ENCODE measurements around the gene CNMD.

CNMD gene

DNA sequence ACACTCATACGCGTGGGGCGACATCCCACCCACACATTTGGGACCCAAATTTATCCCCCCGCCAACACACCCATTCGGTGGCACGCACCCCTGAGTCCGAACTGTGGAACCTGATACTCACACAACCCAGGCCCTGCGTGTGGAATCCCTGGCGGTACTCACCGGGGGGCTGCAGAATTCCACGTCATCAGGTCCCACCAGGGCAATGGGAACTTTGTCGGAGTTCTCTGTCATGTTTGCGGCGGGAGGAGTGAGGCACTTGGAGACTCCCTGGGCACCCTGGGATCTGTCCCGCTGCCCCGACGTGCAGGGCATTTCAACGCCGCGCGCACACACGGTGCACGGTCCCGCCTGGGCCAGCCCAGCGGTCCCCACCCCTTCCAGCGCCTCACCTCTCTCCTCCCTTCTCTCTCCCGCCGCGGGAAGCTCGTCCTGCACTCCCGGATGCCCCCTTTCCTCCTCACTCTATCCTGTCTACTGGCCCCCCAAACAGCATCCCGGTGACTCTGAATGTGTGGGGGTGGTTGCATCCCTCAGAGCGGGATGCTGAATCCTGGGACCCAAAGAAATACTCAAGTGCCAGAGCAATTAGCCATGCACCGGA, at the start of gene CNMD:
Gene CNMD, minus strand, starts transcription at position 353 of the 604 bp plus-strand sequence. Its CDS starts 119 bp downstream, at position 234.
- DNase-seq = no peak

DNA sequence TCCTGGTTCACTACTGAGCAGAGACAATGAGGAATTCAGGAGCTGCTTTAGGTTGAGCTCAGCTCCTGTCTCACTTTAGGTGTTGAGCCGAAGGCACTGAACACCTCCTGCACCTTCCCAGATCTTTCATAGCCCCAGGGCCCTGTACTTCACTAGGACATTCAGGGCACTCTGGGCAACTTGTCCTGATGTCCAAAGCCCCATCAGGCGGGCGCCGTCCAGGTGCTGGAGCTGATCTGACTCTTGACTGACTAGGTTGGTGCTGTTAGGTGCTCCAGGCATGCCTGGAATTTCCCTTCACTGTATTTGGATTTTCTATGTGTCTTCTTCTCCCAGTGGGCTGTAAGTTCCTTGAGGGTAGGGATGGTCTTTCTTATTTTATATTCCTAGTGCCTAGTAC, 48.4 kb upstream of the CNMD start:
- no peak for DNase-seq

DNA sequence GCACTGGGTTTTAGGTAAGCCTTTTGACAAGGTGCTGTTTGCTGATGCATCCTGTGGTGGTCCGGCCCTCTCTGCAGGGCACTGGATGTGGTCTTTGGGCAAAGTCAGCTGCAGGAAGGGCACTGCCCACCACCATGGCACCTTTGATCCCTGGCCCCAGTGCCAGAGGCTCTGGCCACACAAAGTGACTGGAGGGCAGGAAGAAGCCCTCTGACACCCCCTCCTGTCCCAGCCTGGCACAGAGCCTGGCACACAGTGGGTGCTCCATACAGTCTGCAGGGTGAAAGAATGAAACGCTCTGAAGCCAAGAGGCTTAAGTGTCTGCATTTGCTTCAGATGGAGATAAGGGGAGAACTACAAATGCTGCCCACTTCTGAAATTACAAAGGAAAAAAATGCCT, 47.6 kb upstream of the CNMD start:
- DNase-seq = no peak

- DNase-seq = no peak
These were observed 47.1 kb upstream of the CNMD start for GRCh38 chr13:52786766-52787165.

DNA sequence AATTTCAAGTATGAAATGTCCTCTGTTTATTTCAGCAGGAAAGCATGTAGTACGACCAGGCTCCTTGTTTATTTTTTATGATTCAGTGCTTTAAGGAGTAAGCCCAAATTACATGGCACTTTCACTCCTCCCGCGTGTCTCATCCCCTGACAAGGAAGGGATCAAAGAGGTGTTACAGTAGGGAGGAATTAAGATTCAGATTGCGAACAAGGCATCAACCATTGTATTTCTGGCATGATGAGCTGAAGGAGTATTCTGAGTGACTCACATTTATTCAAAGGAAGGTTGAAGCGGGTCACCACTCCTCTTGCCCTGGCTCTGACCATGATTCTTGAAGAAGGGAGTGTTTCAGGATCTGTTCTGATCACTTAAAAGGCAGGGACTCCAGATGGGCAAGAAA, 46.1 kb upstream of the CNMD start:
- DNase-seq = no peak

- DNase-seq = no peak
These were observed 45.1 kb upstream of the CNMD start for GRCh38 chr13:52784591-52785340.

GRCh38 chr13:52783943-52784342, 44.3 kb upstream of the CNMD start:
- no peak for DNase-seq

GRCh38 chr13:52782471-52783448, 43.1 kb upstream of the CNMD start:
- DNase-seq = no peak

DNA sequence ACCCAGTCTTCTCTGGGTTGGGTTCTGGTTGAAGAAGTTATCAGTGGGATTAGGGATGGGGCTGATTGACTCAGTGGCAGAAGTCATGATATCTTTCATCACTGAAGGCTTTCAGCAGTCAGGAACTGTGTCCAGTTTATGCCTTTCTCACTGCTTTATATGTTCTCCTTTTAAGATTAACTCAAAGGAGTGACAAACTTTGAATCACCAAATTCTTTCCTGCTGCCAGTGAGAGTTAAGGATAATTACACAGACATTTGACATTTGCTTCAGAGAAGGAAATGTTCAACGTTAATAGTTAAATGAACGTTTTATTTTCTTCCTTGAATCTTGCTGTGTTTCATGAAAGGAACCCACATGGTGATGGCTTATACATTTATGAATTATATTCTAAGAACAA, 41.0 kb upstream of the CNMD start:
- DNase-seq = no peak

DNA sequence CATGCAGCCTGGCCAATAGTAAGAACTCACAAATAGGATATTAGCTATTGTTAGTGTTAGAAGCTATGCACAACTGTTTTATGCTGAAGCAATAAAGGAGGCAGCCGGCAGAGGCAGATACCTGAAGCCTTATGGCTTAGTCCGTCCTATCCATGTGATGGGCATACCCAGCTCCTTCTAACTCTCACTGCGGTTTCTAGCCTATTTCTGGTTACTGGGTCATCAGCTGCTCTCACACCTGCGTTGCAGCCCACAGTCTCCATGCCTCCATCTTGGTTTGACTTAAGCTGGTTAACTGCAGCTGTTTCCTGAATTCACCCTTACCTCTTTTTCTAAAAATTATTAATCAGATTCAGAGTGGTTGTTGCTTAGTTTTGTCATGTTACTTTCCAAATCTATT, 40.5 kb upstream of the CNMD start:
- no peak for DNase-seq

DNA sequence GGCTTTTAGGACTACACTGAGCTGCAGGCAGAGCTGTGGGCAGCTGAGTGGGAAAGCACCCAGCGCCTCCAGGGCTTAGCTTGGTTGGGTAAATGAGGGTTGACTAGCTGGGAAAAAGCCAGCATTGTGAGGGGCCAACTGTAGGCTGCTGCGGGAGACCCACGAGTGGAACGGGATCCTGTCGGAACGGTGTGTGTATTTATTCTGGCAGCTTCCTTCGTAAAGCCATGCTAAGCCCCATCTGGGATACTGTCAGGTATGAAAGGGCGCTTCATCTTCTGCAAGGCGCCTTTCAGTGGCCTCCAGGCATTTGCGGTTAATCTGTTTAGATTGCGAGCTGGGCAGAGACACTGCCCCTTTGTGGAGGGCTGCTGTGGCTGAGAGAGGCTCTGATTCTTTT, 39.5 kb upstream of the CNMD start:
- no peak for DNase-seq

GRCh38 chr13:52776726-52777125, 37.1 kb upstream of the CNMD start:
- no peak for DNase-seq

DNA sequence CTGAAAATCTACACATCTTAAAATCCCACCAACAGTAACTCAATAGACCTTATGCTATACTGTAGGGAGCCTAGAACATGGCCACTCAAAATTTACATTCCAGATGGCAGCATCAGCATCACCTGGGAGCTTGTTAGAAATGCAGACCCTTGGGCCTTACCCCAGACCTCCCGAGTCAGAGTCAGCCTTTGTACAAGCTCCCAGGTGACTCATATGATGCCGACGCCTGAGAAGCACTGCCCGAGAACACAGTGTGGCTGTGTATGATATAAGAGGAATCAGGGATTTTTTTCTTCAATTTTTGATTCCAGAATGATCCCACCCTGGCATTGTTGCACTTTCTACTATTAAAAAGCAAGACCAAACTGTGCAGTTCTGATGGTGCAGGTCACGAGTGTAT, 35.9 kb upstream of the CNMD start:
- DNase-seq = no peak

DNA sequence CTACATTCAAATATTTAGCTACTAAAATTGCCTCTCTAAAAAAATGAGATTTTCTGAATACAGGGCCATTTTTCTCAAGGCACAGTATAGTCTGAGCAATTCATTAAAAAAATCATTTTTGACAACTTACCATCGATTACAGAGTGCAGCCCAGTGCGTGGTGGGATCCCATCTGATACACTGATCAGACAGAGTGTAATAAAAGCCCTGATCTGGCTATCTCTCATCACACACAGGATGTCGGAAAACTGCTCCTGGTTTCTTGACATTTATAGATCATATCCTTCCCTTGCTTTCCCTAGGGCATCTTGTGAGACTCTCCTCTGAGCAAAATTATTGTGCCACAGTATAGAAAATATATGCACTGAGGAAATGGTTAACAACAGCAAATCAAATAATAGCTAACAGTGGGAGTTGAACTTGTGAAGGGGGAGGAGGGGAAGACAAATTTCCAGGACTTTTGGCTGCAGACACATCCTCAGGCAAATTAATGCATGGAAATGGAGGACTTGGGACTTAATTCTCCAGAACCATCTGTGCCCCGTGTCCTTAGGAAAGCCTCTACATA, 28.4 kb upstream of the CNMD start:
- DNase-seq = no peak

GRCh38 chr13:52765611-52766390, 26.2 kb upstream of the CNMD start:
- no peak for DNase-seq

DNA sequence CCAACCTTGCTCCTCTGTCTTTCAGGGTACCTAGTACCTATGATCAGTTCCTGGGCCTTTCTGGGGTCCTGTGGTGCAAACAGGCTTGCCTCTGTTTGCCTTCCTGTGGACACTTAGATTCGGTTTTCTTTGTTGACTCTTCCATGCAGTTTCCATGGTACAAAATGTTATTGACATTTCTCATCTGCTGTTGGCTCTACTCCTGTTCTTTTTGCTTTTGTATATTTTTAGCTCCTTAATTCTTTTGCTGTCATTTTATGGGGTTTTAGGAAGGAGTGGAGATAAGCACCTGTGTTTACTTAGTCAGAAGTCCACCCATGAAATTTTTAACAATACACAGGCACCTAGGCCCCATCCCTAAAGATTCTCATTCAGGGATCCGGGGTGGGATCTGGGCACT, 20.5 kb upstream of the CNMD start:
- DNase-seq = no peak

GRCh38 chr13:52758114-52758513, 18.5 kb upstream of the CNMD start:
- DNase-seq = no peak

DNA sequence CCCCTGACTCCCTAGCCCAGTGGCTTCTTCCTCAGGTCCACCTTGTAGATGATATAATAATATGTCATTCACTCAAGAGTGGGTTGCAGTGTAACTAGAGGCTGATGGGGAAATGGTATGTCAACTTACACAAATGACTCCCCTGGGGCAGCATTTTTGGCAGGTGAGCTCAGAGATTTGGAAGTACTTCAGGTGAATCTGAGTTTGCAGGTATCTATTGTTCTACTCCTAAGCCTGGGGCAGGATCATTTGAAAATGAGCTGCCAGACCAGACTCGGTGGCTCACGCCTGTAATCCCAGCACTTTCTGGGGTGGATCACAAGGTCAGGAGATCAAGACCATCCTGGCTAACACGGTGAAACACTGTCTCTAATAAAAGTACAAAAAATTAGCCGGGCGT, 11.6 kb upstream of the CNMD start:
- DNase-seq = no peak

DNA sequence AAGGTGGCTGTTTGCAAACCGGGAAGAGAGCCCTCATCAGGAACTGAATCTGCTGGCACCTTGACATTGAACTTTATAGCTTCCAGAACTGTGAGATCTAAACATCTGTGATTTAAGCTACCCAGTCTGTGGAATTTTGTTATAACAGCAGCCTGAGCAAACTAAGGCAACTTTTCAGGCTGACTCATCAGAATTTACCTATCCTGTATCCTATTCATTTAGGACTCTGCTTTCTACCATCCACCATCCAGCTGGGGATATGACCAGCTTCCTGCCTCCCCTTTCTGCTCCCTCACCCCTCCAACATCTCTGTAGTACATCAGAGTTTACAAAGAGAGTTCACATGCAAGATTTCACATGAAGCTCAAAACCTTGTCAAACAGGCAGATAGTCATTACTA, 11.1 kb upstream of the CNMD start:
- no peak for DNase-seq

- DNase-seq = no peak
These were observed 9.8 kb upstream of the CNMD start for GRCh38 chr13:52749419-52749818.

DNA sequence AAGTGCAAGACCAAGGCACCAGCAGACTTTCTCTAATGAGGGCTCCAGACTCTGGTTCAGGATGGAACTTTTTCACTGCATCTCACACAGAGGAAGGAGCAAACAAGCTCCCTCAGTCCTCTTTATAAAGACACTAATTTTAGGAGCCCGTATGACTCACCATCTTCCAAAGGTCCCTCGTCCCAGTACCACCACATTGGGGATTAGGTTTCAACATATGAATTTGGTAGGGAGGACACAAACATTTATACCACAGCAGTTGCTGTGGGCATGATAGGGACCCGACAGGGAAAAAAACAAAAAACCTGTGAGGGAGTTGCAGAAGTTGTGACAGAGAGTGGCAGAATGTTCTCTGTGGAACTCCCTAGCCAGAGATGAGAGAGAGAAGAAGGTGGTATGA, 6.5 kb upstream of the CNMD start:
- DNase-seq = no peak

- no peak for DNase-seq
These were observed 5.3 kb upstream of the CNMD start for GRCh38 chr13:52744842-52745375.
